ENCODE data around the gene CXCL12.

The CXCL12 gene

DNA sequence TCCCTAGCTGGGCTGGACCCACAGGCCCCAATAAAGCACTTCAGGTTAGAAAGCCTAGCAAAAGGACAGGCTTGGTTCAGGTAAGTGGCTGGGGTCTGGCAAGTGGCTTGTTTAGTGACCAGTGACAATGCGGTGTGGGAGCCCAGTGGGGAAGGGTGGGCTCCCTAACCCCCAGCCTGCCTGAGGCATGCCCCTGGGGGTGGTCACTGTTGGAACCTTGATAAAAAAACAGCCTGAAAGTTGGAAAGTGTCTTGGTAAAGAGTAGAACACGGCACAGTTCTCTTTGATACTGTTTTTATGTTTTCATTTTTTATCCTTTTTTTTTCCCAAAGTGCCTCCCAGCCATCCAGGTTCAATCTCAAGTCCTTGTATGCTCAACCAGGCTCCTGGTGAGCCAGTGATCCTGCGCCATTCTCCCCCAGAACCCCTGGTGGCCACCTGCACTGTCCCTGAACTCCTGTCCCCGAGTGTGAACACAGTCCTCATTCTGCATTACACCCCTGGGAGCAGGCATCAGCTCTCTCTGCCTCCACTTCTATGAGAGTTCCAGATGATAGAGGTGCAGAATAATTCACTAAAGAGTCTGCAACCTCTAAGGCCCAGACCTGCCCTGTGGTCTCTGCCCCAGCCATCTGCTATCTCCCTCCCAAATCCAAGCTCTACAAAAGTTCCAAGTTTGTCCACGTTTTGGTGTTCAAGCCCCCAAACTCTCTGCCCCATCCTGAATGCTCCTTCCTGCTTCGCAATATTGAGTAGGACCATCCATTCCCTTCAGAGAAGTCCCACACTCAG lies 15.0 kb upstream of the CXCL12 start:
- no peak for DNase-seq (ENCODE audit: low read depth in 2 of 2, low spot score in 1 of 2)

DNA sequence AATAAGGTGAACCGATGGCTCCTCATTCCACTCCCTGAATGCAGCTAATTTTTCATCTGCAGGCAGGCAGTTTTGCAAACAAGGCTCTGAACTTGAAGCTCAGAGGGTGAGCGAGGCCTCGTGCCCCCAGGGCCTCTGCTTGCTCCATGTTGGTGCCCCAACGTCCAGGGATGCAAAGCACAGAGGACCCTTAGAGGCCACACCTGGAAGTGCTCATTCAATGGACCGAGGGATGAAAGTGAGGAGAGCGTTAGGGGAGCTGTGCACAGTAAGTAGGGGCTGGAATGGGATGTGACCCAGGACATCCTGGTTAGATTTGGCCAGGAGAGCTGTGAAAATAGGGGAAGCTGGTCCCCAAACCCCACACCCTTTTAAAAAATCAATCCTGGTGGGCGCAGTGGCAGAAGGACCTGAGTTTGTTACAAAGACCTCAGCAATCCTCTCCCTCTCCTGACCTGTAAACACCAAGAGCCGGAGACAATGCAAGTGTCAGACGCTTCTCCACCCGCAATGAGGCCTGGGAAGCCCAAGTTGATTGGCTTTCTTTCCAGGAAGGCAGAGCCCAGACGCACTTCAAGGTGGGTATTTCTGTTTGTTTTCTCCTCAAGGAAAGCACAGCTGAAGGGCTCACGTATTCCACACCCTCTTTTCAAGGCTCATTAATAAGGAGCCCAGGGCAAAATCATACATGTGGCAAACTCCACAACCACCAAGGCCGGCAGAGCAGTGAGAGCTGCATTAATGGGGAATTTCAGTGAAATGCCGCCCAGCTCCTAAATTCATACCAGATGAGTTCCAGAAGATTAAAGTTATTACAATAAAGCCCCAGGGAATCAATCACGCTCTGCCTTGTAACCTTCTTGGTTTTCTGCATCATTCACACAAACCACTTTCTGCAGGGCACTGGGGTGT lies 14.1 kb upstream of the CXCL12 start:
- DNase-seq (ENCODE audit: low read depth in 2 of 2, low spot score in 1 of 2), result no peak

DNA sequence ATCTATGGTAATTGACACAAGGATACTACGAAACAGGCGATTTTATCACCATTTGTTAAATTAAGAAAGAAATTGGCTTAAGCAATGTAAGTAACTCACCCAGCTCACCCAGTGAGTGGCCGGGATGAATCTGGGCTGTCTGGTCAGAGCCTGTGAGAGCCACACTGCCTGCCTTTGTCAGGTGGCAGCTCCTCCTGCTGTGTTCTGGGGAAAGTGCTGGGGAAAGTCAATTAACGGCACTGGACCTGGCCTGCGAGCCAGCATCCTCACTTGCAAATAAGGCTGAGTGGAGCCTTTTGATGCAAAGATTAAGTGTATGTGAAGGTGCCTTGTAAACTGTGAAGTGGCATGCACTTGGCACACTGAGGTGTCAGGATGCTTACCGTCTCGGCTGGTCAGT lies 13.4 kb upstream of the CXCL12 start:
- no peak for DNase-seq (ENCODE audit: low read depth in 2 of 2, low spot score in 1 of 2)

- DNase-seq (ENCODE audit: low read depth in 2 of 2, low spot score in 1 of 2), result no peak
These were observed 12.8 kb upstream of the CXCL12 start for GRCh38 chr10:44397476-44398225.

GRCh38 chr10:44396671-44397191 lies 11.8 kb upstream of the CXCL12 start:
- DNase-seq (ENCODE audit: low read depth in 2 of 2, low spot score in 1 of 2), result no peak

DNA sequence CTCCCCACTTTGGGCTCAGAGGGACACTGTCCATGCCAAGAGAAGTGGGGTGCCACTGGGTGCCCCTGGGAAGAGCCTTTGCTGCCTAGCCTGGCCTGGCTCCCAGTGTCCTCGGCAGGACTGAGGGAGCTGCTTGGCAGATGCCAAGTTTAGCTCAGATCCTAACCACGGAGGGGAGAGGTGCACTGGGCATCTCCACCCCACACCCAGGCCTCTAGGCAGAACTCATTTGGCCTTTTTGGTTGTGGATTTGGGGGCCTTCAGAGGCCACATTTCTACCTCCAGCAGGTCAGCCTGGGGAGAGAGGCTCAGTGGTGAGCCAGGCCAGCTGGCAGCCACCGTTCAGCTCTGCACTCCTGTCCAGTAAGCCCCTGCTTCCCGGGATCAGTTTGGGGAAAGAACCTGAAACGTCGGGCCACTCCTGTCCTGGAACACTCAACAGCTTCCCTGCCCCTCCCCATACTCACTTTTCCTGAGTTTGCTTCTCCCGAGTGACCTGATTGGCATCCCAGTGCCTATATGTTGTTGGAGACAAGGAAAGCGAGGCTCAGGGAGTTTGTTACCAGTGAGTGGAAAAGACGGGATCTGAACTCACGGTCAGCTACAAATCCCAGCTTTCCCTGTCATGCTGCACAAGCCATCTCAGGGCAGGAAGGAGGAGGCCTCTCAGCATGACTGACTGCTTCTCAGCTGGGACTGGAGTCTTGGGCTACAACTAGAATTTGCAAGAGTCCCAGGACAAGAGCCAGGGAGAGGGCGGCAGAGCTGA lies 11.2 kb upstream of the CXCL12 start:
- DNase-seq (ENCODE audit: low read depth in 2 of 2, low spot score in 1 of 2), result no peak

- DNase-seq (ENCODE audit: low read depth in 2 of 2, low spot score in 1 of 2), result no peak
These were observed 10.5 kb upstream of the CXCL12 start for GRCh38 chr10:44395396-44395795.

DNA sequence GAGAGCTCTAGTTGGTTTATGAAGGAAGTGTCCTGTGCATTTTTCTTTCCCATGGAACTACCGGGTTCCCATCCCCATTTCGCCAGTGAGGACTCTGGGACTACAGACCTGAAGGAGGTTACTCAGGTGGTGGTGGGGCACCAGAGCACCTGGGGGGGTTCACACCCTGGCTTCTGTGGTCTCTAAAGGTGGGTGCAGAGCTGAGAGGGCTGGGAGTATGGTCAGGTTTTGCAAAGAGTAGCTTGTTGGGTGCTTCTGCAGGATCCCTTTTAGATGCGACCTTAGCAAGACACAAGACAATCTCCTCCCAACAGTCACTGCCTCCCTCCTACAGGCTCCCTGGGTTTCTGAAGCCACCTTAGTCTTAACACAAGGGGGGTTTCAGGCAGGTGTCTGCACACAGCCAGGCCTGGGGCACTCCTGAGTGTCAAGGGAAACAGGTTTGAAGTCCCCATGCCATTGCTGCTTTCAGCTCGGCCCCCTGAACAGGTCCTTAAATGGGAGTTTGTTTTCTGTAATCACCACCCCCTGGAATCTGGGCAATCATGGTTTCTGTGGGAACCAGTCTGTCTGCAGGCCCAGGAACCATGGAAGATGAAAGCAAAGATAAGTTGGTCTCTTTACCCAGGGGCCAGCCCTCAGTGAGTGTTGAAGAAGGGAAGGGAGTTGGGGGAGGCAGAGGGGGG lies 9.9 kb upstream of the CXCL12 start:
- DNase-seq (ENCODE audit: low read depth in 2 of 2, low spot score in 1 of 2), result no peak

- no peak for DNase-seq (ENCODE audit: low read depth in 2 of 2, low spot score in 1 of 2)
These were observed 9.1 kb upstream of the CXCL12 start for GRCh38 chr10:44393834-44394547.

GRCh38 chr10:44393051-44393630 lies 8.2 kb upstream of the CXCL12 start:
- DNase-seq (ENCODE audit: low read depth in 2 of 2, low spot score in 1 of 2), result no peak

DNA sequence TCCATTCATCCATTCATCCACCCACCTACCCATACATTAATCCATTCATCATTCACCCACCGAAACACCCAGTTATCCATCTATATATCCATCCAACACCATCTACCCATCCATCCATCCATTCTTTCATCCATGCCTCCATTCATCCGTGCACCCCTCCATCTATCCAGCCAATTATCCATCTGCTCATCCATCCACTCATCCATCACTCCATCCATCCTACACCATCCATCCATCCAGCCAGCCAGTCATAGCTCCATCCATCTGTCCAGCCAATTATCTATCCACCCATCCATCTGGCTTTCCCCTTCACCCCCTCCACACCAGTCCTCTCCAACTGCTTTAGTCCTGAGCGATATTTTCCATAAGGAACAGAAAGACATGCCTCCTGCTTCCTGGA lies 7.5 kb upstream of the CXCL12 start:
- DNase-seq (ENCODE audit: low read depth in 2 of 2, low spot score in 1 of 2), result no peak

- no peak for DNase-seq (ENCODE audit: low read depth in 2 of 2, low spot score in 1 of 2)
These were observed 7.1 kb upstream of the CXCL12 start for GRCh38 chr10:44391981-44392380.

DNA sequence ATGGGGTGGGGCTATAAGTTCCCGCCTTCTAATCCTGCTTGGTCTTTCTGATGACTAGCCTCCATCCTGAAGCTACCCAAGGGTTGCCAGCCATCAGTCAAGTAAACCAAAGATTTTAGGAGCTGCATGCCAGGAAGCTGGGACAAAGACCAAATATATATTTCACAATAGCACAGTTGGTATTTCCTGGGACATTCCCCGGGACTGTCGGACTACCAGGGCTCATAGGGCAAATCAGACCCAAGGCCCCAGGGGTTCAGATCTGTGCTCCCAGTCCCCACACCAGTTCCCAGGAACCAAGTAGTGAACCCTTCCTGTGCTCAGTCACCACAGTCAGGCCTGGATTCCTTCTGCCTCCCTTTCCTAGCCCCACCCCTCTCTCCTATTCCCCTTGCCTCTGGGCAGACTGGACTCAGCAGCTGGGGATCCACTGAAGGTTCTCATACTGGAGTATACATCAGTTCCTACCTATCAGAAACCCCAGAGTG lies 5.7 kb upstream of the CXCL12 start:
- no peak for DNase-seq (ENCODE audit: low read depth in 2 of 2, low spot score in 1 of 2)

DNA sequence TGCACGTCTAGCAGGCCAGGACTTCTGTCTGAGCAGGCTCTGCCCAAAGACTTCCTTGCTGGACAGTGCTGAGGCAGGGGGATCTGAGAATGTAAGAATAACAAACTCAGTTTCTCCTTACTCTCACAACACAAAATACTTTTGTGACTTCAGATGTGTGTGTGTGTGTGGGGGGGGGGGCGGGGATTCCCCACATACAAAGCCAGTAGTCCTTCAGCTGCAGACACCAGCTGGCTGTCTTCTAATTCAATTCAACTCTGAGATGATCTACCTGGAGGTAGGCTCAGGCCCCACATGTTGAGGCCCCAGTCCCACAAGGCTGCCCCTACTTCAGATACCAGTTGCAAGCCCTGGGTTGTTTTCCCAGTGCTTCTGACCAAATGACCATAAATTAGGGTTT lies 4.7 kb upstream of the CXCL12 start:
- no peak for DNase-seq (ENCODE audit: low read depth in 2 of 2, low spot score in 1 of 2)

- DNase-seq (ENCODE audit: low read depth in 2 of 2, low spot score in 1 of 2), result no peak
These were observed 4.3 kb upstream of the CXCL12 start for GRCh38 chr10:44389150-44389549.

GRCh38 chr10:44388641-44389040 lies 3.7 kb upstream of the CXCL12 start:
- no peak for DNase-seq (ENCODE audit: low read depth in 2 of 2, low spot score in 1 of 2)

DNA sequence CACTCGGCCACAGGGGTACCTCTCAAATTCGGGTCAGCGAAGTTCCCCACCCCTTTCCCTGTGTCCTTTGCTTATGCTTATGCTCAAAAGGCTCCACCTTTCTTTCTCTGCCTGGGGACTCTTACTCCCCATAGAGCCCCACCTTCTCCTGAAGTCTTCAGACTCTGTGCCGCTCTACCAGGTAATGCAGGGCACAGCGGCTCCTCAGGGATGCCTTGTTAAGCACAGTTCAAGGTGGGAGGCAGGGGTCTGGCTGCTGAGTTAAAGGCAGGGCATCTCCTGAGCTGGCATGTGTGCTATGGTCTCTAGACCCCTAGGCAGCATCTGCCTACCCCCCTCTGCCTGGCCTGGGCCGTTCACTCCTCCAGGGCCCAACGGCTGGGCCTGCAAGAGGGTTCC lies 3.0 kb upstream of the CXCL12 start:
- no peak for DNase-seq (ENCODE audit: low read depth in 2 of 2, low spot score in 1 of 2)

- DNase-seq (ENCODE audit: low read depth in 2 of 2, low spot score in 1 of 2), result no peak
These were observed 1.7 kb upstream of the CXCL12 start for GRCh38 chr10:44386546-44387052.
